Hepatocyte (in vitro differentiated cells): ENCODE data around the gene RASA3. TPM values are rescaled to one million over a fixed set of nuclear protein-coding genes. Genes with fewer than 3 reads are reported as not detected.
"Not testable (repeated sequence)": the region's sequence is repeated elsewhere in the genome, so short reads cannot be mapped to it uniquely, and the experiment has no call there.

Experiments used
- DNase-seq: peaks from one replicate; pipeline ENCODE4 v3.0.0-alpha.2; 2016; ENCODE audit warnings: low spot score
- H2AFZ ChIP-seq: fragments of 200-600 bp; sonication (generic); 2 replicates; pipeline ENCODE4 v1.6.0; 2016; ENCODE audit warnings: antibody characterized with exemption, mild to moderate bottlenecking
- H3K27ac ChIP-seq: fragments of 200-600 bp; sonication (generic); 2 replicates; pipeline ENCODE4 v1.5.1; 2016; ENCODE audit warnings: mild to moderate bottlenecking
- H3K27me3 ChIP-seq: fragments of 200-600 bp; sonication (generic); 2 replicates; pipeline ENCODE4 v1.6.1; 2016
- H3K36me3 ChIP-seq: fragments of 200-600 bp; sonication (generic); replicated peaks from 2 replicates; pipeline ENCODE4 v1.5.1; 2016; ENCODE audit warnings: low read depth; ENCODE audit not compliant: insufficient read depth
- H3K4me1 ChIP-seq: fragments of 200-600 bp; sonication (generic); 2 replicates; pipeline ENCODE4 v1.5.1; 2016; ENCODE audit warnings: mild to moderate bottlenecking, moderate library complexity; ENCODE audit not compliant: insufficient read depth
- H3K4me2 ChIP-seq: fragments of 200-600 bp; sonication (generic); 2 replicates; pipeline ENCODE4 v1.6.0; 2016
- H3K4me3 ChIP-seq: fragments of 200-600 bp; sonication (generic); 2 replicates; pipeline ENCODE4 v1.5.1; 2016; ENCODE audit warnings: mild to moderate bottlenecking
- H3K79me2 ChIP-seq: fragments of 200-600 bp; sonication (generic); 2 replicates; pipeline ENCODE4 v1.6.0; 2017; ENCODE audit warnings: mild to moderate bottlenecking
- H3K9me2 ChIP-seq: fragments of 200-600 bp; sonication (generic); replicated peaks from 2 replicates; pipeline ENCODE4 v1.6.0; 2017; ENCODE audit warnings: mild to moderate bottlenecking; ENCODE audit not compliant: insufficient read depth
- H3K9me3 ChIP-seq: fragments of 200-600 bp; sonication (generic); 2 replicates; pipeline ENCODE4 v1.5.1; 2016; ENCODE audit warnings: low read depth, mild to moderate bottlenecking
- H4K20me1 ChIP-seq: fragments of 200-600 bp; sonication (generic); 2 replicates; pipeline ENCODE4 v1.6.0; 2016; ENCODE audit warnings: mild to moderate bottlenecking; ENCODE audit not compliant: insufficient read depth, poor library complexity, severe bottlenecking
- CTCF ChIP-seq: fragments of 200-600 bp; sonication (generic); IDR thresholded peaks from 2 replicates; pipeline ENCODE4 v1.5.1; 2016; ENCODE audit warnings: antibody characterized with exemption, mild to moderate bottlenecking; ENCODE audit not compliant: poor library complexity
- EZH2 ChIP-seq: fragments of 200-600 bp; sonication (generic); IDR thresholded peaks from 2 replicates; pipeline ENCODE4 v1.6.1; 2016; ENCODE audit warnings: antibody characterized with exemption, mild to moderate bottlenecking, borderline replicate concordance
- EZH2phosphoT487 ChIP-seq: fragments of 200-600 bp; sonication (generic); IDR thresholded peaks from one replicate; pipeline ENCODE4 v1.6.1; 2018; ENCODE audit warnings: antibody characterized with exemption, mild to moderate bottlenecking, low read depth, moderate library complexity; ENCODE audit not compliant: unreplicated experiment, severe bottlenecking
- WGBS: methylation state at CpG from one replicate; pipeline ENCODE4 v1.1.6; 2016; ENCODE audit warnings: low lambda C conversion rate; ENCODE audit errors: missing lambda C conversion rate; 5-methylcytosine and 5-hydroxymethylcytosine counted together
- polyA plus RNA-seq: library from polyadenylated mRNA; unstranded; fragments of >200 nt; fragmentation: Nextera tagmentation; extraction: Ambion mirVana; gene quantifications from 2 replicates; pipeline ENCODE4 v1.2.1, GENCODE V29; 2016
- total RNA-seq: library from RNA; depleted of rRNA; stranded (reverse); fragments of >200 nt; gene quantifications from 2 replicates; pipeline ENCODE4 v1.2.3, GENCODE V29; 2014

Gene RASA3
- total and polyA plus RNA-seq, 2 experiments from 2014 or later, result 5.6 to 6.1 TPM

- H3K4me2 ChIP-seq, result peak overlapping the region; percentile 14
- 65% methylated on average over 25 of the region's 25 CpGs for WGBS
These were observed 17.2 kb downstream of the RASA3 start for GRCh38 chr13:114115191-114115671.

GRCh38 chr13:114114666-114115065 is 17.8 kb downstream of the RASA3 start:
- Histone ChIP-seq H3K79me2 (peaks cover 11% of the 10 kb centered on the region), H3K4me1 (peaks cover 31% of the 10 kb centered on the region), H3K4me2 (peak overlapping the region; percentile 14), H3K27ac (peak overlapping the region; percentile 84)
- H3K36me3 ChIP-seq, H4K20me1 ChIP-seq, H3K9me2 ChIP-seq, DNase-seq, H3K27me3 ChIP-seq, H3K9me3 ChIP-seq, H3K4me3 ChIP-seq, H2AFZ ChIP-seq: not testable (repeated sequence)
- 73% methylated on average over 12 of the region's 12 CpGs for WGBS

More at GRCh38 chr13:114115191-114115671, 17.2 kb downstream of the RASA3 start:
- Histone ChIP-seq H3K9me2 (no peaks in the 10 kb centered on the region), H3K36me3 (no peaks in the 10 kb centered on the region), H3K4me3 (no peak overlapping the region), H3K9me3 (no peaks in the 10 kb centered on the region), H2AFZ (no peak overlapping the region), H3K4me1 (peaks cover 31% of the 10 kb centered on the region), H3K27ac (peak overlapping the region; percentile 84), H3K27me3 (no peaks in the 10 kb centered on the region), H4K20me1 (no peaks in the 10 kb centered on the region), H3K79me2 (peaks cover 7% of the 10 kb centered on the region)
- peak; percentile 71 for DNase-seq
- no peak for TF ChIP-seq EZH2phosphoT487
- TF ChIP-seq CTCF, result peak; percentile 5

GRCh38 chr13:114114006-114114640 is 18.3 kb downstream of the RASA3 start:
- Histone ChIP-seq H3K4me3 (no peak overlapping the region), H3K4me2 (no peak overlapping the region), H3K9me2 (no peaks in the 10 kb centered on the region), H3K79me2 (peaks cover 11% of the 10 kb centered on the region), H3K27me3 (no peaks in the 10 kb centered on the region), H3K9me3 (no peaks in the 10 kb centered on the region), H3K27ac (peak overlapping the region; percentile 84), H3K36me3 (no peaks in the 10 kb centered on the region), H2AFZ (no peak overlapping the region), H3K4me1 (peaks cover 31% of the 10 kb centered on the region), H4K20me1 (no peaks in the 10 kb centered on the region)
- 95% methylated on average over 18 of the region's 18 CpGs for WGBS
- DNase-seq, result no peak
- TF ChIP-seq EZH2phosphoT487, result no peak
- no peak for TF ChIP-seq EZH2
- no peak for TF ChIP-seq CTCF

GRCh38 chr13:114113395-114113794 is 19.0 kb downstream of the RASA3 start:
- H2AFZ ChIP-seq, H3K27me3 ChIP-seq, DNase-seq, H4K20me1 ChIP-seq, H3K36me3 ChIP-seq, H3K27ac ChIP-seq, H3K9me3 ChIP-seq, H3K9me2 ChIP-seq, H3K4me2 ChIP-seq, H3K4me3 ChIP-seq: not testable (repeated sequence)
- Histone ChIP-seq H3K79me2 (peaks cover 16% of the 10 kb centered on the region), H3K4me1 (peaks cover 25% of the 10 kb centered on the region)
- WGBS, result 97% methylated on average over 9 of the region's 21 CpGs
